Esophagus squamous epithelium (tissue), 4 donors: ENCODE results near the gene IKBKE.

Source experiments
- POLR2A ChIP-seq, 4 donors: fragments of 450-650 bp; IDR thresholded peaks; one replicate each; pipeline ENCODE4 v1.6.1; 2017; ENCODE audit warnings: antibody characterized with exemption in 4 of 4, mild to moderate bottlenecking in 4 of 4, moderate library complexity in 3 of 4
- TF ChIP-seq, protein P1 (sequence below), 6 experiments: fragments of 450-650 bp in 4 of 6; fragments of 200-600 bp in 2 of 6; sonication (generic) in 2 of 6; IDR thresholded peaks; one replicate each; pipeline ENCODE4 v1.5.1; 2016 to 2019; ENCODE audit warnings: antibody characterized with exemption in 6 of 6, mild to moderate bottlenecking in 4 of 6, moderate library complexity in 4 of 6

DNA sequence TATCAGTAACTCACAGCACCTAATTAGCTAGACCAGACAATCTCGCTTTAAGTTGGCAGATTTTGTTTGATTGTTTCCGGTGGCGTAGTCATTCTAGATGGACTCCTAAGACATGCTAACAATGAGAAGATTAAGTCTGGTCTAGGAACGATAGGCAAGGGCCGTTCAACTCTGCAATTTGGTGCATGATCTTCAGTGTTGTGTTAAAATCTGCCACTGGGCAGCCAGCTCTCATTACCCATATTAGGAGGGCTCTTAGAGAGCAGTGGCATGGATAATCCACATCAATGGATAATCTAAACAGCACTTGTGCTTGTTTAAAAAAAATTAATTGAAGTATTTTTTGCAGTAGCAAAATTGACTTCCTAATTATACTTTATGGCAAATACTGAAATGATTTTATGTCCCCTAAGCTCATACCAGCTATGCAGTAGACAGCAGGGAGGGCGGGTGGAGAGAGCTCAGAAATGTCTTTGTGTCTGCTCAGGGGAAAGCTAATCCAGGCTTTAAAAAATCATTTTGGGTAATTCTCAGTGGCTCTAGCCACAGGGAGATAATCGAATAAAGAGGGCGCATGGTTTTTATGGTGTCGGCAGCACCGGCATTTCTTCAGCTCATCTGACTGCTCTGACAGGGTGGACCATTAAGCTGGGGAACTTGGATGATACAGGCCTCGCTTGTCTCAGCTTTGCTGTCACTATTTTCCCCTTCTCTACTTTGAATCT lies 48.5 kb upstream of the IKBKE start:
- TF ChIP-seq, protein P1, sequence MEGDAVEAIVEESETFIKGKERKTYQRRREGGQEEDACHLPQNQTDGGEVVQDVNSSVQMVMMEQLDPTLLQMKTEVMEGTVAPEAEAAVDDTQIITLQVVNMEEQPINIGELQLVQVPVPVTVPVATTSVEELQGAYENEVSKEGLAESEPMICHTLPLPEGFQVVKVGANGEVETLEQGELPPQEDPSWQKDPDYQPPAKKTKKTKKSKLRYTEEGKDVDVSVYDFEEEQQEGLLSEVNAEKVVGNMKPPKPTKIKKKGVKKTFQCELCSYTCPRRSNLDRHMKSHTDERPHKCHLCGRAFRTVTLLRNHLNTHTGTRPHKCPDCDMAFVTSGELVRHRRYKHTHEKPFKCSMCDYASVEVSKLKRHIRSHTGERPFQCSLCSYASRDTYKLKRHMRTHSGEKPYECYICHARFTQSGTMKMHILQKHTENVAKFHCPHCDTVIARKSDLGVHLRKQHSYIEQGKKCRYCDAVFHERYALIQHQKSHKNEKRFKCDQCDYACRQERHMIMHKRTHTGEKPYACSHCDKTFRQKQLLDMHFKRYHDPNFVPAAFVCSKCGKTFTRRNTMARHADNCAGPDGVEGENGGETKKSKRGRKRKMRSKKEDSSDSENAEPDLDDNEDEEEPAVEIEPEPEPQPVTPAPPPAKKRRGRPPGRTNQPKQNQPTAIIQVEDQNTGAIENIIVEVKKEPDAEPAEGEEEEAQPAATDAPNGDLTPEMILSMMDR (IDR thresholded peaks at IDR 0.05), result no peak
- TF ChIP-seq POLR2A (IDR thresholded peaks at IDR 0.05), result no peak
